ENCODE data around the gene MARCKSL1. TPM values are rescaled to one million over a fixed set of nuclear protein-coding genes. Genes with fewer than 3 reads are reported as not detected.

The MARCKSL1 gene
- total and polyA plus RNA-seq, 2 of the 8 experiments (the other 6 are each of a cell fraction or from before 2014, with no cell fraction given), result 536 to 558 TPM

GRCh38 chr1:32380057-32380456 is 44.0 kb upstream of the MARCKSL1 start:
- H3K9ac ChIP-seq (replicated peaks in 1 of 4; ENCODE audit: extremely low read depth in 1 of 4, low read depth in 3 of 4, low read length in 3 of 4), result no peak overlapping the region
- H3K9me3 ChIP-seq (ENCODE audit: insufficient read depth in 2 of 2, low read depth in 1 of 2, low read length in 1 of 2), result no peaks in the 10 kb centered on the region
- POLR2A ChIA-PET (ENCODE audit: partially characterized antibody), result interaction anchor here (1.2 to 1.5 kb wide), 3 partner anchors 11 to 14 kb away, joined by 3 to 6 read pairs (median 4); partner anchors contain the start of gene BSDC1
- no peak overlapping the region for H4K8ac ChIP-seq (ENCODE audit: extremely low read depth, insufficient read depth, low read length)
- no peak overlapping the region for H3K23ac ChIP-seq (ENCODE audit: insufficient read length)
- H3K14ac ChIP-seq (ENCODE audit: insufficient read length), result no peak overlapping the region
- no peaks in the 10 kb centered on the region for H3K27me3 ChIP-seq (replicated peaks in 1 of 4; ENCODE audit: control insufficient read depth in 3 of 4, extremely low read depth in 1 of 4, insufficient read depth in 3 of 4, low read length in 3 of 4)
- no peak for FAIRE-seq
- H2AFZ ChIP-seq (ENCODE audit: low read length), result no peak overlapping the region
- no peak overlapping the region for H3K4me2 ChIP-seq (ENCODE audit: insufficient read depth in 1 of 2, low read depth in 2 of 2, low read length in 2 of 2)
- no peaks in the 10 kb centered on the region for H3K4me1 ChIP-seq (replicated peaks in 1 of 4; ENCODE audit: control insufficient read depth in 3 of 4, insufficient read depth in 4 of 4, low read length in 3 of 4)
- no peaks in the 10 kb centered on the region for H3K79me2 ChIP-seq (ENCODE audit: control insufficient read depth in 1 of 2, insufficient read depth in 2 of 2, low read length in 2 of 2)
- no peak overlapping the region for H2BK120ac ChIP-seq (replicated peaks; ENCODE audit: low read depth, low read length)
- H2BK20ac ChIP-seq (ENCODE audit: low read length), result no peak overlapping the region
- H3K56ac ChIP-seq (replicated peaks; ENCODE audit: insufficient read length, low read depth, low read length), result no peak overlapping the region
- H2BK5ac ChIP-seq (ENCODE audit: low read depth, low read length), result no peak overlapping the region
- H3K18ac ChIP-seq (ENCODE audit: extremely low read depth, low read length), result no peak overlapping the region
- no peak overlapping the region for H4K5ac ChIP-seq (ENCODE audit: insufficient read length, low read depth, low read length)
- no peak for DNase-seq (ENCODE audit: low read depth in 1 of 2, low spot score in 2 of 2)
- no peak overlapping the region for H2BK15ac ChIP-seq (ENCODE audit: low read length)
- no peak overlapping the region for H2BK12ac ChIP-seq (ENCODE audit: low read depth, low read length)
- no peak overlapping the region for H3K4ac ChIP-seq (replicated peaks; ENCODE audit: insufficient read length, low read depth, low read length)
- no peaks in the 10 kb centered on the region for H3K23me2 ChIP-seq (ENCODE audit: low read depth, low read length)
- TF ChIP-seq TEAD4 (IDR thresholded peaks at IDR 0.05; ENCODE audit: low read depth, low read length) (no peak), JUN (IDR thresholded peaks at IDR 0.05; ENCODE audit: low read depth, low read length) (no peak), EZH2 (IDR thresholded peaks at IDR 0.05; ENCODE audit: low read depth, low read length, severe bottlenecking) (no peak), MAFK (IDR thresholded peaks at IDR 0.05; ENCODE audit: low read depth, low read length) (no peak), SIN3A (conservative IDR thresholded peaks at IDR 0.05 in 1 of 2, IDR thresholded peaks at IDR 0.05 in 1 of 2; ENCODE audit: low read depth in 1 of 2, low read length in 2 of 2) (no peak), CEBPB (IDR thresholded peaks at IDR 0.05; ENCODE audit: low read depth, low read length) (no peak), HDAC2 (IDR thresholded peaks at IDR 0.05; ENCODE audit: borderline replicate concordance in 1 of 2, low read depth in 2 of 2, low read length in 2 of 2) (no peak), GABPA (IDR thresholded peaks at IDR 0.05; ENCODE audit: borderline replicate concordance, insufficient read depth, low read length) (no peak), CBX5 (IDR thresholded peaks at IDR 0.05; ENCODE audit: low read depth, low read length) (no peak)
- TF ChIP-seq, protein P1, sequence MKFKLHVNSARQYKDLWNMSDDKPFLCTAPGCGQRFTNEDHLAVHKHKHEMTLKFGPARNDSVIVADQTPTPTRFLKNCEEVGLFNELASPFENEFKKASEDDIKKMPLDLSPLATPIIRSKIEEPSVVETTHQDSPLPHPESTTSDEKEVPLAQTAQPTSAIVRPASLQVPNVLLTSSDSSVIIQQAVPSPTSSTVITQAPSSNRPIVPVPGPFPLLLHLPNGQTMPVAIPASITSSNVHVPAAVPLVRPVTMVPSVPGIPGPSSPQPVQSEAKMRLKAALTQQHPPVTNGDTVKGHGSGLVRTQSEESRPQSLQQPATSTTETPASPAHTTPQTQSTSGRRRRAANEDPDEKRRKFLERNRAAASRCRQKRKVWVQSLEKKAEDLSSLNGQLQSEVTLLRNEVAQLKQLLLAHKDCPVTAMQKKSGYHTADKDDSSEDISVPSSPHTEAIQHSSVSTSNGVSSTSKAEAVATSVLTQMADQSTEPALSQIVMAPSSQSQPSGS (IDR thresholded peaks at IDR 0.05; ENCODE audit: low read length), result no peak
- no peak overlapping the region for H4K91ac ChIP-seq (replicated peaks; ENCODE audit: insufficient read length, low read length)
- H3K4me3 ChIP-seq (ENCODE audit: extremely low read depth in 1 of 4, insufficient read depth in 2 of 4, low read depth in 3 of 4, low read length in 4 of 4), result no peak overlapping the region
- no peaks in the 10 kb centered on the region for H3K79me1 ChIP-seq (ENCODE audit: low read depth, low read length)
- 89% methylated on average over 9 of the region's 9 CpGs; no CpG with 5 or more reads in 1 of the 2 experiments for WGBS, 2 experiments (ENCODE audit: extremely low coverage in 1 of 2, insufficient coverage in 1 of 2, insufficient read length in 1 of 2, insufficient replicate concordance in 2 of 2, low coverage in 1 of 2, low lambda C conversion rate in 2 of 2, missing lambda C conversion rate in 1 of 2)
- H3K27ac ChIP-seq (ENCODE audit: low read depth, low read length), result no peak overlapping the region
- CTCF ChIA-PET (ENCODE audit: partially characterized antibody), result no interaction called here
- H2AK5ac ChIP-seq (ENCODE audit: low read depth, low read length), result no peak overlapping the region
- peaks cover 3 to 4% of the 10 kb centered on the region in 2 experiments for H4K20me1 ChIP-seq (replicated peaks in 1 of 2; ENCODE audit: control insufficient read depth in 1 of 2, insufficient read depth in 2 of 2, low read length in 2 of 2)
- H3K36me3 ChIP-seq (ENCODE audit: control insufficient read depth in 2 of 4, insufficient read depth in 4 of 4, low read length in 3 of 4), result peaks cover 27 to 82% (median 68%) of the 10 kb centered on the region in 4 experiments

Data from H1 (cell line).